ENCODE data around the gene GRIN2B. TPM values are rescaled to one million over a fixed set of nuclear protein-coding genes. Genes with fewer than 3 reads are reported as not detected.

GRIN2B gene
- total RNA-seq, 2 donors from 2014 or later = under 0.01 TPM

DNA sequence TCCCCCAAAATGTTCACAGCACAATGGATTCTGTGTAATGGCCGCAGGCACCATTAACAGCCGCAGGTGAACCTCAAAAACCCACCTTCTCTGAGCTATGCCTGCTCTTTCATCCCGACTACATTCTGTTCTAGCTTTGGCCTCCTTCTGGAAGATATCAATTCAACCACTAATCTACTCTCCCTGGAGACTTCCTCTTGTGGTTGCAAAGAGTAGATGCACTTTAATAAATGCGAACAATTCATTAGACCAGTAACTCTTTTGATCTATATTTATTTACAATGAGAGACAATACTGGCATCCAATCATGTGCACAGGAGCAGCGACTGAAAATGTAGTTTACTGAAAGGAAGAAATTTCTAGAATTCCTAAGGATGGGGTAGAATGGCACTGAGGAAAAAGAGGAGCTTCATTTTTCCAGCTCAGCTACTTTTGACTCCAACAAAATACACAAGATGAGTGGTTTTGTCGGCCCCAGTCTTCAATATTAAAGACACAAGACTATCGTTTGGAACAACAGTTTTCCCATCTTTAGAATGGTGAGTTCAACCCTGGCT is 5.3 kb downstream of the GRIN2B start:
- Histone ChIP-seq H3K27ac (no peak overlapping the region), H3K9me3 (no peaks in the 10 kb centered on the region), H3K4me3 (no peak overlapping the region), H3K4me1 (peaks cover 12% of the 10 kb centered on the region), H3K27me3 (peaks cover 0 to 14% of the 10 kb centered on the region in 2 donors), H3K36me3 (replicated peaks in 1 of 2; ENCODE audit: insufficient read depth in 1 of 2, low read depth in 2 of 2) (no peaks in the 10 kb centered on the region)
- ATAC-seq = no peak
- WGBS, 2 donors = 52 to 61% methylated on average over 7 of the region's 7 CpGs
- TF ChIP-seq, protein P1, sequence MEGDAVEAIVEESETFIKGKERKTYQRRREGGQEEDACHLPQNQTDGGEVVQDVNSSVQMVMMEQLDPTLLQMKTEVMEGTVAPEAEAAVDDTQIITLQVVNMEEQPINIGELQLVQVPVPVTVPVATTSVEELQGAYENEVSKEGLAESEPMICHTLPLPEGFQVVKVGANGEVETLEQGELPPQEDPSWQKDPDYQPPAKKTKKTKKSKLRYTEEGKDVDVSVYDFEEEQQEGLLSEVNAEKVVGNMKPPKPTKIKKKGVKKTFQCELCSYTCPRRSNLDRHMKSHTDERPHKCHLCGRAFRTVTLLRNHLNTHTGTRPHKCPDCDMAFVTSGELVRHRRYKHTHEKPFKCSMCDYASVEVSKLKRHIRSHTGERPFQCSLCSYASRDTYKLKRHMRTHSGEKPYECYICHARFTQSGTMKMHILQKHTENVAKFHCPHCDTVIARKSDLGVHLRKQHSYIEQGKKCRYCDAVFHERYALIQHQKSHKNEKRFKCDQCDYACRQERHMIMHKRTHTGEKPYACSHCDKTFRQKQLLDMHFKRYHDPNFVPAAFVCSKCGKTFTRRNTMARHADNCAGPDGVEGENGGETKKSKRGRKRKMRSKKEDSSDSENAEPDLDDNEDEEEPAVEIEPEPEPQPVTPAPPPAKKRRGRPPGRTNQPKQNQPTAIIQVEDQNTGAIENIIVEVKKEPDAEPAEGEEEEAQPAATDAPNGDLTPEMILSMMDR (IDR thresholded peaks at IDR 0.05) = no peak
- intact Hi-C loops (cut with DNase I) = no loop called here
- no peak for DNase-seq

DNA sequence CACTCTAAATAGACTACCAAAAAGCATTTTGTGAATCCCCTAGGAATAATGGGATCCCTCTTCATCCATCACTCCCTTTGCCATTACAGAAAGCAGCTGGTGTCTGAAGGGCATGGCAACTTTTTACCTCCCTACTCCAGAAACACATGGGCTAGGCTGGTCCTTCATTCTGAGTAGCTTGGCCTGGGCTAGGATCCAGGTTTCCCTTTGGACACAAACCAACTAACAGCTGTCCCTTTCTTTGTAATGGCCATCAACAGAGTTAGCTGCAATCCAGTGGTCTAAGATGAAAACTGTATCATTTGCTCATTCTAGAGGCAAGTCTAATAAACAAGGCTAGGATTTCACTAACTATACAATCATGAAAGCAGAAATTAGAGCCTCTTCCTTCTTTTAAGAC is 7.4 kb downstream of the GRIN2B start:
- H3K36me3 ChIP-seq (replicated peaks in 1 of 2; ENCODE audit: insufficient read depth in 1 of 2, low read depth in 2 of 2) = no peaks in the 10 kb centered on the region
- DNase-seq = peak; percentile 12 to 58 (median 24)
- no peak overlapping the region for H3K27ac ChIP-seq

DNA sequence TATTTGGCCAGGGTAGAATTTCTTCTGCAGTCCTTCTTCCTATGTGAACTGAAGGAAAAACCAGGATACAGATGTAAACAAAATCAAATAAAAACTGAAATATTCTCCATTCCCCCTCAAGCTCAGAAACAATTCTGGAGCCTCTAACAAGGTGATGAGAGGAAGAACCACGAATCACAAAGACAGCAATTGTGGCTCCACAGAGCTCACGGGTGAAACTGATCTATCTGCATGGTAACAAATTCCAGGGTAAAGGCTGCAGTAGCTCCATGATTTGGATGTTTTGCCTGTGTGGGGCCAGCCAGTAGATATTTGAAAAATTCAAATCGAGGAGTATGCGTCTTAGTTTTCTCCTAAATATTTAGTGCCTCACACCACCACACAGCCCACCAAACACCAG is 10.6 kb downstream of the GRIN2B start:
- no peak for TF ChIP-seq POLR2A (IDR thresholded peaks at IDR 0.05)
- TF ChIP-seq, protein P1 (IDR thresholded peaks at IDR 0.05) = no peak

More for the DNA sequence above, 7.4 kb downstream of the GRIN2B start:
- intact Hi-C loops (cut with DNase I) = no loop called here
- Histone ChIP-seq H3K4me3 (no peak overlapping the region), H3K9me3 (no peaks in the 10 kb centered on the region), H3K4me1 (no peaks in the 10 kb centered on the region), H3K27me3 (peaks cover 0 to 6% of the 10 kb centered on the region in 2 donors)
- TF ChIP-seq, protein P1 (IDR thresholded peaks at IDR 0.05) = no peak
- no peak for TF ChIP-seq POLR2A (IDR thresholded peaks at IDR 0.05)
- no peak for ATAC-seq

DNA sequence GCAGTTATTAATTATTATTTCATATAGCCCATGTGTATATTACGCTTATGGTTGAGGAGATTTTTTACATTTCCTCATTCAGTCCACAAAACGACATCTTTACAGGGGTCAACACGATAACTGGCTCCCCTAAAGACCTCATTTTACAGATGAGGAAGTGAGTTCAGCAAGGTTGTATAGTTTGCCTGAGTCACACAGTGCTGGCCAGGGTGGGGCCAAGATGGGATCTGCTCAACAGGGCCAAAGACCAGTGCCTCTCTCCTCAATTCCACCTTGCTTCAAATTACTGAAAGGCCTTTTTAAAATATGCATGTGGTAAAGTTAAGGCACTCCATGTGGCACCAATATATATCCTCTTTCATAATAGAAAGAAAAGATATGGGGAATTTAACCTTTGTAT is 13.1 kb downstream of the GRIN2B start:
- Histone ChIP-seq H3K4me3 (no peak overlapping the region), H3K9me3 (no peaks in the 10 kb centered on the region), H3K4me1 (no peaks in the 10 kb centered on the region), H3K36me3 (replicated peaks in 1 of 2; ENCODE audit: insufficient read depth in 1 of 2, low read depth in 2 of 2) (no peaks in the 10 kb centered on the region), H3K27ac (no peak overlapping the region), H3K27me3 (no peaks in the 10 kb centered on the region)
- intact Hi-C loops (cut with DNase I) = no loop called here
- TF ChIP-seq, protein P1 (IDR thresholded peaks at IDR 0.05) = no peak
- ATAC-seq = no peak
- 58 to 74% methylated on average over 3 of the region's 3 CpGs for WGBS, 2 donors
- DNase-seq = no peak

More for the DNA sequence above, 10.6 kb downstream of the GRIN2B start:
- Histone ChIP-seq H3K9me3 (no peaks in the 10 kb centered on the region), H3K36me3 (replicated peaks in 1 of 2; ENCODE audit: insufficient read depth in 1 of 2, low read depth in 2 of 2) (no peaks in the 10 kb centered on the region), H3K4me1 (no peaks in the 10 kb centered on the region), H3K27me3 (no peaks in the 10 kb centered on the region), H3K4me3 (no peak overlapping the region), H3K27ac (no peak overlapping the region)
- no peak for ATAC-seq
- 47 to 60% methylated on average over 4 of the region's 4 CpGs for WGBS, 2 donors
- intact Hi-C loops (cut with DNase I) = no loop called here
- no peak for DNase-seq

DNA sequence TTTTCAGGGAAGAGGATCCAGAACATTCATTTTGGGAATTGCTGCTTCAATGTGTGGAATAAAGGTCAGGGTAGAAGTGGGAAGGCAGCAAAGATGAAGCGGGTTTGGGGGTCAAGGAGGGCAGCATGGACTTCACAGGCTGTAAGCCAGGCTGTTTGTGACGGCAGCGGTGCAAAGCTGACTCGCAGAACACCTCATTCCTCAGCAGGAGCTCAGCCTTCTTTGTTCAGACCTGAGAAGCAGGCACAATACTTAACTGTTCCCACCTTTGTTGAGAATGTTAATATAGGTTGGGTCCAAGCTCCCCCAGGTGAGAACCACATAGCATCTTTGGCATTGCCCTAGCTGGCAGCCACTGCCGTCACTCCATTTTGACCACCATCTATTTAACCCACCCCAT is 16.7 kb downstream of the GRIN2B start:
- no peak overlapping the region for H3K27ac ChIP-seq
- no peak for ATAC-seq
- no peak overlapping the region for H3K4me3 ChIP-seq
- intact Hi-C loops (cut with DNase I) = no loop called here
- DNase-seq = no peak
- H3K27me3 ChIP-seq = no peaks in the 10 kb centered on the region
- TF ChIP-seq, protein P1 (IDR thresholded peaks at IDR 0.05) = no peak
- no peak for TF ChIP-seq POLR2A (IDR thresholded peaks at IDR 0.05)
- WGBS, 2 donors = 46 to 60% methylated on average over 5 of the region's 5 CpGs
- no peaks in the 10 kb centered on the region for H3K4me1 ChIP-seq
- H3K36me3 ChIP-seq (replicated peaks in 1 of 2; ENCODE audit: insufficient read depth in 1 of 2, low read depth in 2 of 2) = no peaks in the 10 kb centered on the region
- no peaks in the 10 kb centered on the region for H3K9me3 ChIP-seq
